Activated CD8-positive, alpha-beta memory T cell treated with anti-CD3 and anti-CD28 coated beads, Interleukin-2, amount 50 U/mL, for 48 hours (primary cell): ENCODE results near the gene NCAM1.

Source experiments
- DNase-seq: peaks from one replicate; pipeline ENCODE4 v3.0.0-alpha.2; 2020

The NCAM1 gene

DNA sequence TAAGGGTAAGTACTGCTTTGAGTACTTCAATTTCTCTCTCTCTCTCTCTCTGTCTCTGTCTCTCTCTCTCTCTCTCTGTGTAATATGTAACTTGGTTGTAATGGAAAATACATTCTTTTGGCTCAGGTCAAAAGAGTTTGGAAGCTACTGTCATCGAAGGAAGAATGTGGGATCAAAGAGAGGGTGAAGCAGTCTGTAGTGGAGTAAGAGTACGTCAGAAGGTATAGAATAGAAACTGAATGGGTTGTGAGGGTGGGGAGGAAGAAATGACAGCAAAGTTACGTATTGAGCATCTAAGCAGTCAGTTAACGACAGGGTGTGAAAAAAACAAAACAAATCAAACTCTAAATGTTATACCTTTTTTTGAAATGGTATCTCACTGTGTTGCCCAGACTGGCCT is 10.0 kb downstream of the NCAM1 start:
- DNase-seq: no peak

DNA sequence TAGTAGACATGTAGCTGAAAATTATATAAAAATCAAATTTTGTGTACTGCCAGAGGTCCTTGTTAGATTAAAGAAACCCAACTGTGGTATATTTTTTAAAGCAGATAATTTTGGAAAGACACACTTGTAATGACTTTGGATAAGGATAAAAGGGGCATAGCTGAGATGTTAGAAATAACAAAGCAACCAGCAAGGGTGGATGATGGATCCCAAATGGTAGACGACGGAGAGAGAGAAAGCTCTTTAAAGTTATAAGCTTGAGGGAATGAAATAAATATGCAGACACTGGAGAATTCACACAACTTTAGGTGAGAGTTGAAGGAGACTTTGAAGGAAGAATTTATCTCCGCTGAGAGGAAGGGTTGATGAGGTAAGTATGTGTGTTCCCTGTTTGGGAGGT is 10.6 kb downstream of the NCAM1 start:
- no peak for DNase-seq

DNA sequence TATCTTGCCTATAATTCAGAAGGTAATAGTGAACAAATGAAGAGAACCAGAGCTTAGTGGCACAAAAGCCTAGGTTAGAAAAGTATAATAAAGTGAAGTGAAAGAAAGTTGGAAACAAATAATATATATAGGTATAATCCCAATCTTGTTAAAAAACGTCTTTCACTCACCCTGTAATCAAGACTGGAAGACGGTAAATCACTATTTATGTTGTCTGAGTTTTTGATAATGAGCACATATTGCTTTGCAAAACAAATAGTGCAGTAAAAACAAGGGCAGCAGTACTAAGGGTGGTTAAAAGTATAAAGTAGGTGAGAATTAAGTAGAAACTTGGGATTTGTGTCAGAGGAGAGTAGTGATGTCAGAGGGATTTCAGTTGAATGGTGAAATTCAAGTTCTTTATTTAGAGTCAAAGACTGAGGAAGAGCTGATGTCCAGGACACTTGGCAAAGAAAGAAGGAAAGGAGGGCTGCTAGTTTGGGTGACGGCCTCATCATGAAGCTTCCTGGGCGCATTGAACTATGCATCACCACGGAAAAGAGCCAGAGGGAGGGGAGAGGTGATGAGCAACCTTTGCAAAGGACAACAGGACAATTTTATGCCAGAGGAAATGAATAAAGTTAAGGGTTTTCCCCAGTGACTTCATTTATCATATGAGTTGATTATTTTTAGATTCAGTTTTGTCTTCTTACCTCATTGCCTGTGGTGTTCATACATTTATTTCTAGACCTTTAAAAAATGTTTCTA is 11.4 kb downstream of the NCAM1 start:
- DNase-seq: no peak

DNA sequence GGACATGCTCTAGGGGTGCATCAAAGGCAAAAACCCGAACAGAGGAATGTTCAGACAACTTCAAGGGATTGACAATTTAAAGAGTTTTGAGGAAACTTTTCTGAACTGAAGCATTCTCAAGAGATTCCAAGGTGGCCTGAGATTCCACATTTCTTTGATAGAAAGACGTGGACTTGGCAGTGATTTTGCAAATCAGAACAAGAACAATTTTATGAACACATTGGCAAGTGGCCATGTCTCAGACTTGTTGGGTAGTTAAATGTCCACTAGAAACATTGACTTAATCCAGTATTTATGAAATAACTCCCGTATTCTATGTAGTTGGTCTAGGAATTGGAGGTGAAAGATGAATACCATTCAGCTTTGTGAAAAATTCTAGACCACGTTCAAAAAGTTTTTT is 13.8 kb downstream of the NCAM1 start:
- DNase-seq: no peak

DNA sequence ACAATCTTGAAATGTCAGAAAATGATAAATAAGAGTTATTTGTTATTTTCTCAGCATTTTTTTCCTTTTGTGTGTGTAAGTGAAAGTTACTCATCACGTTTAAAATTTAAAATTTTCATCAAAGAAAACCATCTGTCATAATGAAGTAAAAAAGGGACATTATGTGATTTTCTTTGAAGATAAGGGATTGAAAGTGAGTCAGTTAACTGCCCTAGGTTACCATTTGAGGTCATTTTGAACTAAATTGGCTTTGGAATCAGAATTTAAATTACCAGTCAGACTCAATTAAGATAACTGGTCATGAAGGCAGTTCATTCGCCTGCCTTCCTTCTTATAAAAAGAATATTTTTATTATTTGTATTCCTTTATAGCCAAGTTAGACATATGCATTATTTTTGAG is 14.3 kb downstream of the NCAM1 start:
- DNase-seq: no peak

DNA sequence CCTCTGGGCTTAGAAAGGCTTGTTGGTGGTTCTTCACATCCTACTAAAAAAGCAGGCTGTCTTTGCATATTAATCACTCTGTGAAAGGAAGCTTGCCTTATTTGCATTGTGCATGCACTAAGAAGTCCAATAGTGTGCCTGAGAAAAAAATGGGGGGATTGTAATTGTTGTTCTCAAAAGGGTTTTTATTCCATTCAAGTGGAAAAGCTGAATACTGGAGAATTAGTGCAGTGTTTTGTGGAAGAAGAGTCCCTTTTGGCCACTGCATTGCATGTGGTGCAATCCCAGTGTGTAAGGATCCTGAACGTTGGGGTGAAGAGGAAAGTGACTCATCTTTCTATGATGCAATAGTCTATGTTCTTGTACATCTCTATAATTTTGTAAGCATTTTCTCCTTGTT is 16.5 kb downstream of the NCAM1 start:
- no peak for DNase-seq

DNA sequence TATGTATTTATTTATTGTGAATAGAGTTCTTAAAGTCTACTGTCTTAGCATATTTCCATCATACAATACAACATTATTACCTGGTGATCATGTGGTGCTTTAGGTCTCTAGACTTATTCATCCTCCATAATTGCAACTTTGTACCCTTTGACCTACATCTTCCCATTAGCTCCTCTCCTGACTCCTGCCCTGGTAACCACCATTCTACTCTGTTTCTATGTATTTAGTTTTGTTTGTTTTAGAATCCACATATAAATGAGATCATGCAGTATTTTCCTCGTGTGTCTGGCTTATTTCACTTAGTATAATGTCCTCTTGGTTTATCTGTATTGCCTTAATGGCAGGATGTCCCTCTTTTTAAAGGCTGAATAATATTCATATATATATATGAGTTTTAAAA is 22.7 kb downstream of the NCAM1 start:
- no peak for DNase-seq

DNA sequence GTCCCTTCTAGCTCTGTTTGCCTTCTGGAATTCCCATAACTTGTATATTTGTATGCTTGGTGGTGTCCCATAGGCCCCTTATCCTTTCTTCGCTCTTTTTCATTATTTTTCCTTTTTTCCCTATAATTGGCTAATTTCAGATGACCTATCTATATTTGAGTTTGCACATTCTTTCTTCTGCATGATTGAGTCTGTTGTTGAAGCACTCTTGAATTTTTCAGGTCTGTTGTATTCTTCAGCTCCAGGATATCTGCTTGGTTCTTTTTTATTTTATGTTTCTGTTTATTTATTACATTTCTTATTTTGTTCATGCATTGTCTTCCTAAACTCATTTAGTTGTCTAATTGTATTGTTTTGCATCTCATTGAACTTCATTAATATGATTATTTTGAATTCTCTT is 28.0 kb downstream of the NCAM1 start:
- no peak for DNase-seq

DNA sequence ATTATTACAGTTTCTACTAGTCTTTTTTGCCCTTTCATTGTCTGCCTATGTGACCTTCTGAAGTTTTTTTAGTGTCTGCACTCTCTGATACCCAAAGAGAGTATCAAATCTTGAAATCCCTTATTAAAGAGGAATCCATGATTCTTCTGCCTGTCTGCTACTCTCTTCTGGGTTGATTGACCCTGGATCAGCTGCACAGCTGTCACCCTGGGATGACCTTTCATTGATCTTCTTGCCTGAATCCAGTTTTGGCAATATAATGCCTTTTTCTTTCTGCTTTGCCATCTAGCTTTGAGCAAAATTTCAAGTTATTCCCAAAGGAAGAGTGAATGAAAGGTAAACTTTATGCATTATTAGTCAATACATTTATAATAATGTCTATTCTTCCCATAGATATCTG is 32.6 kb downstream of the NCAM1 start:
- no peak for DNase-seq

DNA sequence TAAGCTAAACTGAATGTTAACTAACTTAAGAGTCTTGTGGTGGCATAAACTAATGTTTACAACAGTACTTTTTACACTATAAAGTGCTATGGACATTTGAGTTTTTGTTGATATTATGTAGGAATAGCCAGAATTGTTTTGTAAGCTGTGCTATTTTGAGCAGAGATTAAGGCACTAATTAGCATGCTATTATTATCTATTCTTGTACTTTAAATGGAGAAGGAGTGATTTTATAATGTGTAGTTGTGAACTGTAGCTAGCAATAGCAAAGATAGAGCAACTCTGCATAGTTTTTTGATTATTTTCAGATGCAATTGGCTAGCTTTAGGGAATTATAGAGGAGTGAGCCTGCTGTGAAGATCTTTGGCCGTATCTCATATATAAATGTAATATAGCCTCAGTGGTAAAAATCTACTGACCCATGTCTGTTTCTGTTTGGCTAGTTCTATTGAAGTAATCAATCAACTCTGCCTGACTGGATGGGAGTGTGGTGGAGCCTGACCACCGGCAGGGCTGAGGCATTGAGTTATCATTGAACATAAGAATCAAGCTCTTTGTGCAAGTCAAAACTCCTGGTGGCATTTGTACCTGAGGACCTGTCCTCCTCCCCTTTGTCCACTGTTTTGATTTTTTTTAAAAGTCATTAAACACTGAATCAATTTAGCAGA is 34.3 kb downstream of the NCAM1 start:
- no peak for DNase-seq

DNA sequence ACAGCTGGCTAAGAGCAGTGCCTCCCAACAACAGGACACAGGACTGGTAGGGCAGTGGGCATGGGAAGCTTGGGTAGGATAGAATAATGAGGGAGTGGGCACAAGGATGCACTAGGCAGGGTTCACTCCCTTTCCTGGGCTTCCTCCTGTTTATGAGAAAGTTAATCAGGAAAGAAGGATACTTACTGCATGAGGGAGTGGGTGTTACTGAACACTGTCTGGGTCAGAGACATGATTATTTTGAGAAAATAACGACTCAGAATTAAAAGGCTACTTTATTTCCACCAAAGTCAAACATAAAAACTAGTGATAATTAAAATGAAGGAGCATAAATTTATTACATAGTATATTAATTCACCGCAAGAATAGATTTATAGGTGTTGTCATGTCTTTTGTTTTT is 35.8 kb downstream of the NCAM1 start:
- DNase-seq: no peak

DNA sequence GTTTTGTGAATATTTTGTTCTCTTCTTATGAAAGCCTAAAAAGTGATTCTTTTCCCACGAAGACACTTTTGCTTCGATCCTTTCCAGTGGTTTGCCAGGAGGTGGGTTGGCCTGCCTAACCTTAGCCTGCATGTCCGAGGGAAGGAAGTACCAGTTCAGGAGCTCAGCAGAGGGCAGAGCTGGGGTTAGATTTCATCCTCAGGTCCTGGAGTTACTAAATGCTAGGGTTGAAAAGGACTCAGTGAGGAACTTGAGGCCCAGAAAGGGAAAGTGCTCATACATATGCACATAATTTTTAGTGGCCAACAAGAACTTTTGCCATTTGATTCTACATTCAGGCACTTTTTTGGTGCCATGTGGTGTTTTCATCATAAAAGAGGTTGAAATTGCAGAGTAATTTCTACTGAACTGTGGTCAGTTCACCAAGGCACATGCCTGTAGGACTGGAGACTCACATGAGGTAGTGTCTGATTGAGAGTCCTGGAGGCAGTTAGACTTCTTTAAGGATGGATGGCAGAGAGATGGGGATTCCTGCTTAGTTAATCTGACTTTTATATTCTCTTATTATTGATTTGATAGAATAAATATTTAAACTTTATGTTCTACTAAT is 36.7 kb downstream of the NCAM1 start:
- DNase-seq: no peak

DNA sequence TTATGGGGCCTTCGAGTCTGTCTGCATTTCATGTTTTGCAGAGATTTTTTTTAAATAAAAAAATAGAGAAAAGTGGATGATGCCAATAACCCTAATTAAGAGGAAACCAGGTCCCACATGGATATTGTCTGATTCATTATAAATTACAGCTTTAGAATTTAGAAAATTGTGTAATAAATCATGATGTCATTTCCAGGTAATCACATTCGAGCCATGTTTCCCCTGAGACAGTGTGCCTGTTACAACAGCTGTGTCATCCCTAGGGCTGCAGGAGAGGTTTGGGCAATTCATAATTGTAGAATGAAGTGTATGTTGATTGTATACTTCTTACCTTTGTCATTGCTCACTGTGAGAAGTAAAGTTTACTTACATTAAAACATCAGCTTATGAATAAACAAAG is 38.3 kb downstream of the NCAM1 start:
- DNase-seq: no peak

DNA sequence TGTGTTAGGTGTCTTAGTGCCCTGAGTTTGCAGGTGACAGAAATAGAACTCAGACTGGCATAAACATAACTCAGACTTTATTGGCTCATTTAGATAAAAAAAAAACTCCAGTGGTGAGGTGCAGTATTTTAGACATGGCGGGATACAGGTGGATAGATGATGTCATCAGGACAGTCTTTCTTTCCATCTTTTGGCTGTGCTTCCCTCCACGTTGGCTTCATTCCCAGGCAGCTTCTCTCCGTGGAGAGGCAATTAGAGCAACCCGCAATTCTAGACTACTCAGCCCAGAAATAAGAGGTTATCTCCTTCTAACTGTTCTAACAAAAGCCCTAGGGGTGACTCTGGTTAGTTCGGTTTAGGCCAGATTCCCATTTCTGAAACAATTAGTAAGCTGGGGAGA is 40.5 kb downstream of the NCAM1 start:
- DNase-seq: no peak

DNA sequence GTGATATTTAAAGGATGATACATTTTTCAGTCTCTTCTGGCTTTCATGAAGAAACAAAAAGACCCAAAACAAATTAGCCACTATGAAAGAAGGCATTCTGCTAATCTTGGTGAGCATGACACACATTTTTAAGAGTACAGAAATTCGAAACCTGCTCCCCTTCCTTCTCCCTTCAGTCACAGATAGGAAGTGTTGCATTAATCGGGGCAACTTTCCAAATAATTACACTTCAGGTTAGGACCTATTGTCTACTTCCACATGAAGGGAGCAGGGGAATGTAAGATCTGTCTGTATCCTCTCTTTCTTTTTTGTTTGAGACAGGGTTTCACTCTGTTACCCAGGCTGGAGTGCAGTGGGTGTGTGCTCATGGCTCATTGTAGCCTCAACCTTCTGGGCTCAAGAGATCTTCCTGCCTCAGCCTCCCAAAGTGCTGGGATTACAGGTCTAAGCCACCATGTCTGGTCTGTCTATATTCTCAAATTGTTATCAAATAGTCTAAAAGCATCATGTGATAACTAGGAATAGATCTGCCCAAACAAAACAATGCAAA is 45.8 kb downstream of the NCAM1 start:
- DNase-seq: no peak

DNA sequence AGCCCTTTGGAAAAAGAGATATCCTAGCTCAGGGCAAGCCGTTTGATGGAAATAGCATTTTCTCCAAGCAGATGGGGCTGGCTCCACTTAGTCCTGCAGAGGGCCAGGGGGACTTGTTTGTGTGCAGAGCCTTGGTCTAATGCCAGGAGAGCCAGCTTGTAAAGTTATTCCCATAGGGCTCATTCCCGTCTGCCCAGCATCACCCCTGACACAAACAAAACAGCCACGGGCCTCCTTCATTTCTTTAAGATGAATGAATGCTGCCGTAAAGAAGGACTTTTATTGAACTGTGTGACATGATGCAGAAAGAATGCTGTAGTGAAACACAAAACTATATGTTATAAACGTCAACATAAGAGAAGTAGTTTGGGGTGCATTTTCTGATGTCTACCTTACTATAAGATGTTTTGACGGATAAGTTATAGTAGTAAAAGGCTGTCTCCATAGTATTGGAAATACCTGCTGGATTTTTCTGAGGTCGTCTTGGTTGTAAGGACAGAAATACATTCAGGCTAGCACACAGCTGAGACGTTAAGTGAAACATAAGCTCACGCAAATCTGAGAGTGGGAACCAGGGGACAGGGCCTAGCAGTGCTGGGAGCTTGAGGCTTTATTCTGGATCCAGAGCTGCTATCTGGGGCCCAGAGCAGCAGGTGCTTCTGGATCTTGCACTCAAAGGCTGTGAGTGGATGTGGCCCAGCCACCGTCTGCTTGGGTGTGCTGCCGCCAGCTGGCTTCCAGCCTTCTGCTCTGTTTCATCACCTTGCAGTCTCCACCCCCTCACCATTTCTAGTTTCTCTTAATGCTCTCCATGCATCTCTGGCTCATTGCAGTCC is 53.3 kb downstream of the NCAM1 start:
- DNase-seq: no peak

DNA sequence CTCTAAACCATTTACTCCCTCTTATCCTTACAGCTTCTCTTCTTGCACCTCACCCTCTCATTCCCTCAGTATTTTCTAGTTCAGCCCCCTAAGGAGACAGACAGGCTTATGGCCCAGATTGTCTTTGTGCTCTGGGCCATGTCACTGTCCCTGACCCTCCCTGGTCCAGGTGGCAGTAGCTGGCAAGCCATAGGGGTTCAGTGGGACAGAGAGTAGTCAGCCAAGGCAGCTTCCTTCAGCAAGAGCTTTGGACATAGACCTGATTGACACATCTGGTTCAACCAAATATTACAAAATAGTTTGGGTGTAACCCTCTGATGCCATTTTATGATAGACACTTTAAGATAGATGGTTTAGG is 53.9 kb downstream of the NCAM1 start:
- DNase-seq: no peak

DNA sequence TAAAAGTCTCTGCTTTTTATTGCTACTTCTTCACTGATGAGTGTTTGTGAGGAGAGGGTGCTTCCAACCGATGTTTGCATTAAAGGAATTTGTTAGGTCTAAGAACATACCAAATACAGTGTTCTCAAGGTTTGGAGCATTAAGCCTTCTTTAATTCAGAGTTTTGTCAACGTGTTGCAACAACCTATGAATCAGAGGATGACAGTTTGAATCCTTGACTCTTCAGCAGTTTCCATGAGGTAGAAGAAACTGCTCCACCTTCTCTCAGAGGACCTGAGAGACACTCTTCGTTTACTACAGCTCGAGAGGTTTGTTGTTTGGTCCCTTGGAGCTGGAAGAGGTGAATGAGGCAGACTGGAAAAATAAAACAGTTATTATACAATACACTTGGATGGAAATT is 55.7 kb downstream of the NCAM1 start:
- no peak for DNase-seq

DNA sequence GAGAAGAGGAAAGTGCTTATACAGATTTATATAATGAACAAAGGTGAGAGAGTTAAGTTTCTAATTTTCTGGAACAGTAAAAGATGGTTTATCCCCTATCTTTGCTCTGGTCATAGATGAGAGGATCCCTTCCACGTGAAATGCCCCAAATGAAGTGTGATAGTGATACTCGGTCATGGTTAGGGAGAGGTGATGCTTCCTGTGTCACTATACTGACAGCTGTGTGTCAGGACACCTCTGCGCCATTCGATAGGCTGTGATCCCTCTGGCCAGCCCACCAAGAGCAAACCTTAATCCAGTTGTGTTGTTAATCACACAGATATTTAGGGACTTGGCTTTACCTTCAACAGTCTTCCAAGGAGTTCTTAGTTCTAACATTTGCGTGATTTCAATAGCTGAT is 57.7 kb downstream of the NCAM1 start:
- no peak for DNase-seq

DNA sequence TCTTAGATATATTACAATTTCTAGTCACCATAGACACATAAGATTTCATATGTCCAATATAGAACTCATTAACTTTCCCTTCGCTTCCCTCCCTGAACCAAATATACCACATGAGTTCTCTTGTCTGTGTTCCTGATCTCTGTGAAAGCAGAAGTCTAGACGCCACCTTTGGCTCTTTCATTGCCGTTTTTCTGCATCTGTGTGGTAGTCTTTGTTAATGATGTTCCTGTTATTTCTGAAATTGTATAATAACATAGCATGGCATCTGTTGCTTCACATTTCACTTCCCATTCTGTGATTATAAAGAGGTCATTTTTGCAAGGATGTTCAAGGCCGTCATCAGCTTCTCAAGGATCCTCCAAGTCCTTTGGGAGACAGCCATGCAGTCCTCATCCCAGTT is 58.5 kb downstream of the NCAM1 start:
- no peak for DNase-seq

DNA sequence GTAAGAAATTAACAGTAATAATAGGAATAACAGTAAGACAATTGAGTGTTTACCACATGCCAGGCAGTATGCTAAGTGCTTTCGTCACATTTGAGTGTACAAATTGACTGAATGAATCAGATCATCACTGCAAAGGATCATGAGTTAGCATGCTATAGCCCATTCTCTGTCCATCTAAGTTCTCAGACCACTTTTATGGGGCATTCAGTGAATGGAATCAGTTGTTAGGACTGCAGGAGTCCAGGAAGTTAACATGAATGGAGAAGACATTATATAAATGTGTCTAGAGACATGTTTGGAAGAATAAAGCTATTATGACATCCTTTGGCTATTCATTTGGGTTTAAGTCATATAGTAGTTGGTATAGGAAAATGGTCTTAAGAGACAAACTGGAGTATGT is 59.9 kb downstream of the NCAM1 start:
- no peak for DNase-seq

DNA sequence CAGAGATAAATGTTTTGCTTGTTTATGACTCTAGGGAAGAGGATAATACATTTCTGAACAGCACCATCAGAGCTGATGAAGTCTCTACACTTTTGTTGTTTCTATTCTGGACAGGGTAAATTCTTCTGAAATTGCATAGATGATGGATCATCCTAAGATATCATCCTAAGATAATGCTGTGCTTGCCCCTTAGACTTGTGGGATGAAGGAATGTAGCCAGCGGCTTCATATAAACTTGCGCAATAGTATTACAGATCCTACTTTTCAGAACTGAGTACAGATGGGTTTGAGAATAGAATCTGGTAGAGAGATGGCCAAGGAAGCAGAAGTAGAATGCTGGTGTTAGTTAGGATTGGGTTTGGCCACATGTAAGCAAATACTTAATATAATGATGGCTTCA is 61.0 kb downstream of the NCAM1 start:
- no peak for DNase-seq

DNA sequence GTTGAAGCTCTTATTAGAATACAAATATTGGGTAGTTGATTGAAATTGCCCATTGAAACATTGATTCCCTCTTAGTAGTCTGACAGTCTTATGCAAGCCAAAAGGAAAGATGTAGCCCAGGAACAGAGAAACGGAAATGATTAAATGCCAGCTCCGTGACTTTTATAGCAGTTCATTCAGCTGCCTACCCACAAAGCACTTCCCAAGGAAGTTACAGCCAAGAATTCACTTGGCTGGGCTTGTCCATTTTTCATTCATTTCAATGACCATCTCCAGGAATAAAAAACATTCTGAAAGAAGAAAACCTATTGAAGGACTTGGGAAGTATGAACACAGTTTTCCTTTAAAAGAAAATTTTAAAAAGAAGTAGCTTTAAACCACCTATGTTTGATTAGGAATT is 62.0 kb downstream of the NCAM1 start:
- no peak for DNase-seq

DNA sequence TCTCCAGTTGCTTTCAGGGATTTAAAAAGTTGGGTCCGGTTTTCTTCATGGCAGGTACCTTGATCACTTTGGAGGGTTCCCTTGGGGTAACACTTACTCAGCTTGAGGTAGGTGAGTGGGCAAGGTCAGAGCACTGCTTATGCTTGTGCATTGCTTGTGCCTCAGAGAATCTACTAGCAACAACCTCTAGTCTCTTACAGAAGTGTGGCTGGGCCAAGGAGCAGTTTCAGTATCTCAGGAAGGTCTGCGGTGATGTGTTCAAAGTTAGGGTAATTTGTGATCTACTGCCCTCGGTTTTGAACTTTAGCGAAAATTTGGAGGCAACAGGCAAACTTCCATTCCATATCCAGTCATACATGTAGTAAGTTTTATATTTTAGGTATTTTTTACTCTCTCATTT is 62.8 kb downstream of the NCAM1 start:
- DNase-seq: no peak
